ENCODE measurements around the gene WHRN. TPM values are rescaled to one million over a fixed set of nuclear protein-coding genes. Genes with fewer than 3 reads are reported as not detected.

WHRN gene
- total RNA-seq, 1 donor from 2014 or later: 3.2 TPM

- TF ChIP-seq, protein P1, sequence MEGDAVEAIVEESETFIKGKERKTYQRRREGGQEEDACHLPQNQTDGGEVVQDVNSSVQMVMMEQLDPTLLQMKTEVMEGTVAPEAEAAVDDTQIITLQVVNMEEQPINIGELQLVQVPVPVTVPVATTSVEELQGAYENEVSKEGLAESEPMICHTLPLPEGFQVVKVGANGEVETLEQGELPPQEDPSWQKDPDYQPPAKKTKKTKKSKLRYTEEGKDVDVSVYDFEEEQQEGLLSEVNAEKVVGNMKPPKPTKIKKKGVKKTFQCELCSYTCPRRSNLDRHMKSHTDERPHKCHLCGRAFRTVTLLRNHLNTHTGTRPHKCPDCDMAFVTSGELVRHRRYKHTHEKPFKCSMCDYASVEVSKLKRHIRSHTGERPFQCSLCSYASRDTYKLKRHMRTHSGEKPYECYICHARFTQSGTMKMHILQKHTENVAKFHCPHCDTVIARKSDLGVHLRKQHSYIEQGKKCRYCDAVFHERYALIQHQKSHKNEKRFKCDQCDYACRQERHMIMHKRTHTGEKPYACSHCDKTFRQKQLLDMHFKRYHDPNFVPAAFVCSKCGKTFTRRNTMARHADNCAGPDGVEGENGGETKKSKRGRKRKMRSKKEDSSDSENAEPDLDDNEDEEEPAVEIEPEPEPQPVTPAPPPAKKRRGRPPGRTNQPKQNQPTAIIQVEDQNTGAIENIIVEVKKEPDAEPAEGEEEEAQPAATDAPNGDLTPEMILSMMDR (IDR thresholded peaks at IDR 0.05; ENCODE audit: partially characterized antibody, unreplicated experiment): no peak
- no peak overlapping the region for H3K27ac Mint-ChIP-seq (ENCODE audit: unreplicated experiment)
- peaks cover 46% of the 10 kb centered on the region for H3K4me1 Mint-ChIP-seq (ENCODE audit: low read depth, unreplicated experiment)
- H3K9me3 Mint-ChIP-seq (ENCODE audit: unreplicated experiment): peaks cover 7% of the 10 kb centered on the region
- peaks cover 6% of the 10 kb centered on the region for H3K27me3 Mint-ChIP-seq (ENCODE audit: unreplicated experiment)
- no peak overlapping the region for H3K4me3 Mint-ChIP-seq (ENCODE audit: unreplicated experiment)
- H3K36me3 Mint-ChIP-seq (ENCODE audit: unreplicated experiment): no peaks in the 10 kb centered on the region
- no peak for DNase-seq
Observed at GRCh38 chr9:114499941-114500696, 5.2 kb downstream of the WHRN start.

GRCh38 chr9:114499528-114499927 is 5.7 kb downstream of the WHRN start:
- Mint-ChIP-seq H3K9me3 (ENCODE audit: unreplicated experiment) (peaks cover 7% of the 10 kb centered on the region), H3K4me3 (ENCODE audit: unreplicated experiment) (peak overlapping the region; percentile 81), H3K4me1 (ENCODE audit: low read depth, unreplicated experiment) (peaks cover 49% of the 10 kb centered on the region), H3K27ac (ENCODE audit: unreplicated experiment) (peak overlapping the region; percentile 72), H3K36me3 (ENCODE audit: unreplicated experiment) (no peaks in the 10 kb centered on the region), H3K27me3 (ENCODE audit: unreplicated experiment) (peaks cover 6% of the 10 kb centered on the region)
- DNase-seq: peak; percentile 62
- TF ChIP-seq, protein P1 (IDR thresholded peaks at IDR 0.05; ENCODE audit: partially characterized antibody, unreplicated experiment): no peak

DNA sequence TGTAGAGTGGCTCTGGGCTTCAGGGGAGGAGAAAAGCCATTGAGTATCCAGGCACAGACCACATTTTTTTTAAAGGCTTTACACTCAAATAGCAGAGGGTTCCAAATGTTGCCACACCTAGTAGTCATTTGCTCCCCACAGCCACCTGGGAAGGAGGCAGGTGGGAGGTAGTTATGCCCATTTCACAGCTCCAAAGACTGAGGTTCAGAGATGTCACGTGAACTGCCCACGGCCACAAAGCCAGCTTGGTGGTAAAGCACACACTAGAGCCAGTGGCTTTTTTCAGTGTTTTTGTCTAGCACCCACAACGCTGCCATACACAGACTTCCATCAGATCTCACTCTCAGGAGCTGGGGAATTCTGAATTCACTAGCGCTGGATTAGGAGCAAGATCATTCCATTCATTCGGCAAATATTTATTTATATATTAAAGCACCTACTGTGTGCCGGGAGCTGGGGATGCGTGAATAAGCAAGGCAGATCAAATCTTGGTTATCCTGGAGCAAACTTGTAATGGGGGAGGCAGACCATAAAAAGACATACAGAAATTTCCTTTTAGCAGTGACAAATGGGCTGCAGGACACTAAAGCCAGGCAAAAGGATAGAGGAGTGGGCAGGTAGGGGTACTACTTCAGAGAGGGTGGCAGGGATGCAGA is 7.4 kb downstream of the WHRN start:
- Mint-ChIP-seq H3K27ac (ENCODE audit: unreplicated experiment) (no peak overlapping the region), H3K4me1 (ENCODE audit: low read depth, unreplicated experiment) (peaks cover 54% of the 10 kb centered on the region), H3K36me3 (ENCODE audit: unreplicated experiment) (no peaks in the 10 kb centered on the region), H3K4me3 (ENCODE audit: unreplicated experiment) (no peak overlapping the region), H3K9me3 (ENCODE audit: unreplicated experiment) (peaks cover 7% of the 10 kb centered on the region), H3K27me3 (ENCODE audit: unreplicated experiment) (peaks cover 9% of the 10 kb centered on the region)
- DNase-seq: no peak
- TF ChIP-seq, protein P1 (IDR thresholded peaks at IDR 0.05; ENCODE audit: partially characterized antibody, unreplicated experiment): no peak

DNA sequence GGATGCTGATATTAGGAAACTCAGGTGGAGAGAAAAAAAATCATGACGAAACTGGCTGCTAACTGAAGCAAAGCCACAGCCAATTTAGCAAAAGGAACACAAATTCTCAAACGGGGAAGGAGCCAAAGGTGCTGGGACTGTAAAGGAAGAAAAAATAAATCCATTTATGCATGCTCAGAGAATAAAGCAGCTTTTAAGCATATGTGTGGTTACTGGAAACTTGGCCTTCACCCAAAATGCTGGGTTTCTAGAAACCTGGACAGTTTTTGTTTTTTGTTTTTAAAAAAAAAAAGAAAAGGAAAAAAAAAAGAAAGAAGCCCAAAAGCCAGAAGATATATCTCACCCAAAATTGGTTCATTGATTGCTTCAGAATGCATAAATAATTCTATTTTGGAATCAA is 8.0 kb downstream of the WHRN start:
- no peak for DNase-seq
- no peaks in the 10 kb centered on the region for H3K36me3 Mint-ChIP-seq (ENCODE audit: unreplicated experiment)
- H3K9me3 Mint-ChIP-seq (ENCODE audit: unreplicated experiment): peaks cover 7% of the 10 kb centered on the region
- TF ChIP-seq, protein P1 (IDR thresholded peaks at IDR 0.05; ENCODE audit: partially characterized antibody, unreplicated experiment): no peak
- H3K27ac Mint-ChIP-seq (ENCODE audit: unreplicated experiment): no peak overlapping the region
- peaks cover 54% of the 10 kb centered on the region for H3K4me1 Mint-ChIP-seq (ENCODE audit: low read depth, unreplicated experiment)
- H3K27me3 Mint-ChIP-seq (ENCODE audit: unreplicated experiment): peaks cover 9% of the 10 kb centered on the region
- H3K4me3 Mint-ChIP-seq (ENCODE audit: unreplicated experiment): no peak overlapping the region

DNA sequence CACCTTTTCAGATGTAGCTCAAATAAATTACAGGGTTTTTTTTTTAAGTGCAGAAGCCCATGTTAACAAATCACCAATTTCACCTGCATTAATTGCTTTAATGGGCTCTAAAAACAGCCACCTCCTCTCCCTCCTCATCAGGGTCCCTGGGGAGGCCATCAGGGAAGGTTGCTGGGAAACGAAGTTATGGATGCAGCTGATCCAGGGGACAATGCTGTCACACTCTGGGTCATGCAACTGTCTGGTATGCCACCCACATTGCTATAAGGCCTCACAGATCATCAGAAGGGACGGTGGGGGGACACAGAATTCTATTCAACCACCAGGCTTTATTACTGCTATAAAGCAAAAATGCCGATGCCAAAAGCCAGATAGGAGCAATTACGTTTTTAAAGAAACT is 9.3 kb downstream of the WHRN start:
- peaks cover 5% of the 10 kb centered on the region for H3K9me3 Mint-ChIP-seq (ENCODE audit: unreplicated experiment)
- peak overlapping the region; percentile 17 for H3K4me3 Mint-ChIP-seq (ENCODE audit: unreplicated experiment)
- DNase-seq: peak; percentile 55
- no peak overlapping the region for H3K27ac Mint-ChIP-seq (ENCODE audit: unreplicated experiment)
- H3K27me3 Mint-ChIP-seq (ENCODE audit: unreplicated experiment): peaks cover 9% of the 10 kb centered on the region
- TF ChIP-seq, protein P1 (IDR thresholded peaks at IDR 0.05; ENCODE audit: partially characterized antibody, unreplicated experiment): no peak
- H3K36me3 Mint-ChIP-seq (ENCODE audit: unreplicated experiment): no peaks in the 10 kb centered on the region
- H3K4me1 Mint-ChIP-seq (ENCODE audit: low read depth, unreplicated experiment): peaks cover 52% of the 10 kb centered on the region
